Bronchial epithelial cell (primary cell): ENCODE data around the gene NPY4R. TPM values are rescaled to one million over a fixed set of nuclear protein-coding genes. Genes with fewer than 3 reads are reported as not detected.
"Not testable (repeated sequence)": the region's sequence is repeated elsewhere in the genome, so short reads cannot be mapped to it uniquely, and the experiment has no call there.

Experiments
- DNase-seq: peaks from one replicate; pipeline ENCODE4 v3.0.0-alpha.2; 2010; ENCODE audit warnings: low read depth
- FAIRE-seq: peaks from 2 replicates; lab custom pipeline; 2011; peaks lifted over from hg19 to GRCh38; lab: Jason Lieb, UNC
- H3K27me3 ChIP-seq: 2 replicates; pipeline ENCODE4 v1.5.1; 2011; ENCODE audit warnings: low read length; ENCODE audit not compliant: control insufficient read depth, insufficient read depth
- H3K36me3 ChIP-seq: 2 replicates; pipeline ENCODE4 v1.5.1; 2011; ENCODE audit warnings: low read length; ENCODE audit not compliant: control insufficient read depth, insufficient read depth
- H3K4me3 ChIP-seq: 2 replicates; pipeline ENCODE4 v1.5.1; 2011; ENCODE audit warnings: mild to moderate bottlenecking, low read depth, low read length, control low read depth
- total RNA-seq: library from RNA; depleted of rRNA; stranded (reverse); fragments of >200 nt; gene quantifications from 2 replicates; pipeline ENCODE4 v1.2.1, GENCODE V29; 2014
- TF ChIP-seq, protein P1 (sequence below): IDR thresholded peaks from 2 replicates; pipeline ENCODE4 v1.5.1; 2011; ENCODE audit warnings: mild to moderate bottlenecking, moderate library complexity, low read length, control low read depth, inconsistent platforms; ENCODE audit not compliant: insufficient read depth, severe bottlenecking

Gene NPY4R
- total RNA-seq, 1 donor from 2014 or later = not detected

DNA sequence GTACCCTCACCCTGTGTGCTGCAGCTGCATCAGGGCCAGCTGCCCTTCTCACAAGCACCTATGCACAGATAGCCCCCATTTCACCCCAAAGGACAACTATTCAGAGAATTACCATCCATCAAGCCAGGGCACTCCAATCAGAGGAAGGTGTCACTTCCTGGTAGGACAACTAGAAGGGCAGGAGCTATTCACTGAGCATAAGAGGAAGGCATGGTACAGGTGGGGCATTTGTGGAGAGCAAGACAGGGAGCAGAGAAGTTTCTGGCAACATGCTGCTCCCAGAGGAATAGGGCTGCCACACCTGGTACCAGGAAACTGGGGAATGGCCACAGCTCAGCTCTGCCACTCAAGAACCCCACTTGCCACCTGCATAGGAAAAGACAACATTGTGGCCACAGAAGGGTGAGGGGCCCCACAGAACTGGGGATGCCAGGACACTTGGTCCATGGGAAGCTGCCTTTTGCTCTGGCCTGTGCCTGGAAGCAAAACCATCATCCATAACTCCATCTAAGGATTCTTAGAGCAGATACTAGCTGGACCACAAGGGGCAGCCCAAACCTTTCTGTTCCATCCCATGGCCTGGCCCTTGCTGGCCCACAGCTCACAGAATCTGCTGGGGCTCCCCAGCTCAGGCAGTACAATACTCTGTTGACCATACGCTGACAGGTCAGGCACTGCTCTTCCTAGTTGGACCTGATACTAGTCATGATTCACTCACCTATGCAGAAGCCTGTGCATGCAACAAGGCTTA lies 25.8 kb upstream of the NPY4R start:
- not testable (repeated sequence) for DNase-seq, H3K27me3 ChIP-seq, H3K4me3 ChIP-seq, FAIRE-seq, H3K36me3 ChIP-seq

DNA sequence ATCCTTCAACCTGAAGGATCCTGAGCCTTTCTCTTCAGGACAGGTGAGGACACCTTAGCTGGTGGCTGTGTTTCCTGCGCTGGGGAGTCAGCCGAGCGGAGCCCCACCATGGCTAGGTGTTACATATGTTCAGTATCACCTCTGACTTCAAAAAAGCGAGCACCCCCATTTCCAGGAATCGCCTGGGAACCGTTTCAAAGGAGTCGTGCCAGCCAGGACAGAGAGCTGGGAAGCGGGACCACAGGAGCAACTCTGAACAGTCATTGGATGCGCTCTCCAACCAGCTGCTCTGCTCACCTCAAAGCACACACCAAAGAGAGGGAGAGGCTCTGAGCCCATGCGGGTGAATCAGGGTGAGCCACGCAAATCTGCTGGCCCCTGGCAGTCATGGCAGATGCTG lies 24.5 kb upstream of the NPY4R start:
- not testable (repeated sequence) for DNase-seq, H3K27me3 ChIP-seq, FAIRE-seq, H3K4me3 ChIP-seq, H3K36me3 ChIP-seq

DNA sequence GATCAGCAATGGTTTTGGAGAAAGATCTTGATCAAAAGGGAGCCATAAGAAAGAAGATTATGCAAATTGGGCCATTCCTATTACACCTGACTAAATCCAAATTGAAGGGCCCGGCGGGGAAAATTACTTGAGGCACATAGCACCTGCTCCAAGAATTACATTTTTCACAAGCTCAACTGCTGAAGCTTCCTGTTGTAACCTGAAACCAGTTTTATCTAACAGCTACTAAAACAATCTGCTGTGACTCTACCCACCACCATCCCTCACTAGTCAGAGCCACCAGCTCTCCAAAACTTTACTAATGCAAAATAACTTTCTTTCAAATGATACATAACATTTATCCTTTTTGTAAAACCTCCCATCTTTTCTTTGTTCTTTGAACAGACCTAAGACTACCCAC lies 20.7 kb upstream of the NPY4R start:
- DNase-seq, H3K4me3 ChIP-seq, H3K36me3 ChIP-seq, H3K27me3 ChIP-seq, FAIRE-seq: not testable (repeated sequence)

DNA sequence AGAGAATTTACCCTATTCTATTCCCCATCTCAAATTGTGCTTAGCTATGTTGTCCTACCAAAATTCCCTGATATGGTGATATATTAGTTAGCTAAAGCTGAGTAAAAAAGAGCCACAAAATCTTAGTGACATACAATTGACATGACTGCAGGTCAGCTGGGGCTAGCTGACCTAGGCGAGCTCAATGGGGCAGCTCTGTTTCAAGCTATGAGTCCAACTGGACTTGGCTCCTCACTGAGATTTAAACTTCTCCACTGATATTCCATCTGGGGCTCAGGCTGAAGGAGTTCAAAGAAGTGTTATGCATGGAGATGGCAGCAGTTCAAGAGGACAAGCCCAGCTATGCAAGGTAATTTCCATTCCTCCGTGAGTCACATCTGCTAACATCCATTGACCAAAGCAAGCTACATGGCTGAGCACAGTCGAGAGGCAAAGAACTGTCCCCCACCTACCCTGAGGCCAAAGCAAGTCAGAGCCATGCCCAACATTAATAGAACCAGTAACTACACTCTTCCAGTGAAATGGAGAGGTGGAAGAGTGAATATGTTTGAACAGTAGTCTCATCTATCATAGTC lies 9.1 kb upstream of the NPY4R start:
- not testable (repeated sequence) for H3K4me3 ChIP-seq, H3K36me3 ChIP-seq, DNase-seq, H3K27me3 ChIP-seq
- FAIRE-seq = peak; percentile 90

DNA sequence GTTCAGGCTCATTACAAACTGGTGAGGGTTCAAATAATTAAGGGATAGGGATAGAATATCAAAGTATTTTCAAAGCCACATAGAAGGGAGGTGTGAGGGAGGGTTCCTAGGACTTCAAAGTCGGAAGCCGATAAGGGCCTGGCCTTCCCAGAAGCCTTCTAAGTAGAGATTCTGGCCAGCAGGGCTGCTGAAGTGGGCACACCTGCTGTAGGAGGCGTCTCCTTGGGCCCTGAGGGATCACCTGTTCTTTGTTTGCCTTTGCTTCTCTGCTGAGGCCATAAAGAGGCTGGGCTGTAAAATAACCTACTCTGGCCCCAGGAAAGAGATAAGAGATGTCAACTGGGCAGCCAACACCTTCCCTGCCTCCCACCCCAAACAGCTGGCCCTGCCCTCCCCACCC lies 8.0 kb upstream of the NPY4R start:
- not testable (repeated sequence) for H3K4me3 ChIP-seq, DNase-seq, H3K27me3 ChIP-seq, FAIRE-seq, H3K36me3 ChIP-seq

DNA sequence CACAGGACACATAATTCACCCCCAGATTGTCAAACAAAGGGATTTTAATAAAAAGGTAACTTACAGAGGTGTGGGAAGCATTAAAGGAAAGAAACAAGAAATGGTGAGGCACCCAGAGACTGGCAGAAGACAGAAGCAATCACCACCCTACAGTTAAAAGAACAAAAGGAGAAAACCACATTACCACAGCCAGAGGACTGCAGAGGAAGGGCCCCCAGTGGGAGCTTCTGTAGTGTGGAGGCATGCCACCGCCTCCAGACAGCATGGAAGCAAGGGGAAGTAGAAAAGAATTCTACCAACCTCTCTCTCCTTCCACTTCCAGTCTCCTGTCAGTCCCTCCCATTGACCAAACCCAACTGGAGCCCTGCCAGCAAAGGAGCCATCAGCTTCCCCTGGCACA lies 4.4 kb upstream of the NPY4R start:
- H3K4me3 ChIP-seq, FAIRE-seq, DNase-seq, H3K27me3 ChIP-seq, H3K36me3 ChIP-seq: not testable (repeated sequence)

DNA sequence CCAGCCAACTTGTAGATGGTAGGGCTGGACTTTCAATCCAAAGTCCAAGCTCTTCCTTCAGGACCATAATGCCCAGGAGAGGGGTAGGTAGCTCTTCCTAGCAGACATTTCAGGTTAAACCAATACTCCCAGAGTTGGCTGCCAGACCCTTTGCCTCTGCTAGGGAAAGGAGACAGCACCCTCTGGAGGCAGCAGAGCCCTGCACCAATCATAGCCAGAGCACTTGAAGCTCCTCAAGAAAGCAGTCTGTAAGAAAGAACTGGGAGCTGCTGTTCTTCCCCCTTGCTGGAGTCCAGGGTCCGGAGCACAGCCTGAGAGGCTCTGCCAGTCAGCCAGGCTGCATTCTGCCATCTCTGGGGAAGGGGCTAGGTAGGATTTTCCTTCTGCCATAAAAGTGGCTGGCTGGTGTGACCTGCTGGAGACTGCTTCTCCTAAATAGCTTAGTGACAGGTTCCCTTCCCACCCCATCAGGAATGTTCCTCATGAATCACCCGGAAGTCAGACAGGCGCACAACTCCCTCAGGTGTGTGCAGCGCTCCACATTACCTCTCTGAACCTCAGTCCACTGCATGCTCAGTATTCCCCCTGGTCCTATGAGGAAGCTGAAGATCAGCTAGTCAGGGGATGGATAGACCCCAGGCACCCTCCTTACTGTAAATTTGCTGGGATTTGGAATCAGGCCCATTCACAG lies 2.5 kb upstream of the NPY4R start:
- not testable (repeated sequence) for H3K36me3 ChIP-seq, H3K27me3 ChIP-seq, DNase-seq, FAIRE-seq, H3K4me3 ChIP-seq
- TF ChIP-seq, protein P1, sequence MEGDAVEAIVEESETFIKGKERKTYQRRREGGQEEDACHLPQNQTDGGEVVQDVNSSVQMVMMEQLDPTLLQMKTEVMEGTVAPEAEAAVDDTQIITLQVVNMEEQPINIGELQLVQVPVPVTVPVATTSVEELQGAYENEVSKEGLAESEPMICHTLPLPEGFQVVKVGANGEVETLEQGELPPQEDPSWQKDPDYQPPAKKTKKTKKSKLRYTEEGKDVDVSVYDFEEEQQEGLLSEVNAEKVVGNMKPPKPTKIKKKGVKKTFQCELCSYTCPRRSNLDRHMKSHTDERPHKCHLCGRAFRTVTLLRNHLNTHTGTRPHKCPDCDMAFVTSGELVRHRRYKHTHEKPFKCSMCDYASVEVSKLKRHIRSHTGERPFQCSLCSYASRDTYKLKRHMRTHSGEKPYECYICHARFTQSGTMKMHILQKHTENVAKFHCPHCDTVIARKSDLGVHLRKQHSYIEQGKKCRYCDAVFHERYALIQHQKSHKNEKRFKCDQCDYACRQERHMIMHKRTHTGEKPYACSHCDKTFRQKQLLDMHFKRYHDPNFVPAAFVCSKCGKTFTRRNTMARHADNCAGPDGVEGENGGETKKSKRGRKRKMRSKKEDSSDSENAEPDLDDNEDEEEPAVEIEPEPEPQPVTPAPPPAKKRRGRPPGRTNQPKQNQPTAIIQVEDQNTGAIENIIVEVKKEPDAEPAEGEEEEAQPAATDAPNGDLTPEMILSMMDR = peak; percentile 12

DNA sequence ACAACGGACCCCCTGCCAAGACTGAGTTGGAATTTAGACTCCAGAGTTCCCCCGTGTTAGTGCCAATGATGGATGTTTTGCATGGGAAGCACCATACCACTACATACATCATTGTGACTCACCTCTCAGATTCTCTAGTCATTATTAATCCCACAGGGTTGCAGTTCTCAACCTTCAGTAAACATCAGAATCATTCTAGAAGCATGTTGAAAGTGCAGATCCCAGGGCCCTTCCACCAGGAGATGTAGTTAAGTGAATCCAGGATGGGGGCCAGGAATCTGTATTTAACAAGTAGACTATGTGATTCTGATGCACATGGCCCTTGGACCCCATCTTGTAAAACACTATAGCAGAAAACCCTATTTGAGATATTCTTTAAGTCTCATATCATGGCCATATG lies 2.1 kb downstream of the NPY4R start:
- not testable (repeated sequence) for FAIRE-seq, H3K36me3 ChIP-seq, H3K4me3 ChIP-seq, H3K27me3 ChIP-seq
- peak; percentile 50 for DNase-seq

DNA sequence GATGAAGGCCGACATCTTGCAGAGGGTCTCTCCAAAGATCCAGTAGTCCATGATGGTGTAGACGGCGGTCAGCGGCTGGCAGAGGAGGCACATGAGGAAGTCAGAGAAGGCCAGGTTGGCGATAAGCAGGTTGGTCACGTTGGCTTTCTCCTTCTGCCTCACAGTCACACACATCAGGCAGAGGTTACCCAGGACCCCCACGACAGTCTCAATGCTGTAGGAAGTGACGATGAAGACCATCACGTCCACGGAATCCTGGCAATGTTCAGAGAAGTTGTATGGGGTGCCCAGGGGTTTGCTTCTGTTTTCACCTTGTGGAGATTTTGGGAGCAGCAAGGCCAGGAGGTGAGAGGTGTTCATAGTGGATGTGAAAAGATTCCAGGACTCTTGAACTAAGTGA lies 3.5 kb downstream of the NPY4R start:
- not testable (repeated sequence) for H3K27me3 ChIP-seq, DNase-seq, H3K4me3 ChIP-seq, H3K36me3 ChIP-seq
- peak; percentile 86 for FAIRE-seq

DNA sequence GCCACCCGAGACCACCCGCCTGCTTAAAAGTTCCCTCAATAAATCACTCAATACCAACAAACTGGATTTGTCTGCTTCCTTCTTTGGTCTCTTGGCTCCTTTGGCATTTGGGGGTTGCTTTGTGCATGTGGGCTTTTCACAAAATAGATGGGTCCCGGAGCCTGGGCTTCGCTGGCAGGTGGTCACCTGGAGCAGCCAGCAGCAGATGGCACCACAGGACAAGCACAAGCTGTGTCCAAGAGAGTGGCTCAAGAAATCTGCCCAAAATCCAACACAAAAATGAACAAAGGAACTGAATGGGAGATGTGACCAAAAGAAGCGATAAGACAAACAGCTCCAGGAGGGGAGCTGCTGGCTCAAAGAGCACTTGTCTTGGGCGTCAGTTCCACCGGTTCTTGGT lies 6.2 kb downstream of the NPY4R start:
- not testable (repeated sequence) for H3K27me3 ChIP-seq, H3K4me3 ChIP-seq, H3K36me3 ChIP-seq, DNase-seq, FAIRE-seq

DNA sequence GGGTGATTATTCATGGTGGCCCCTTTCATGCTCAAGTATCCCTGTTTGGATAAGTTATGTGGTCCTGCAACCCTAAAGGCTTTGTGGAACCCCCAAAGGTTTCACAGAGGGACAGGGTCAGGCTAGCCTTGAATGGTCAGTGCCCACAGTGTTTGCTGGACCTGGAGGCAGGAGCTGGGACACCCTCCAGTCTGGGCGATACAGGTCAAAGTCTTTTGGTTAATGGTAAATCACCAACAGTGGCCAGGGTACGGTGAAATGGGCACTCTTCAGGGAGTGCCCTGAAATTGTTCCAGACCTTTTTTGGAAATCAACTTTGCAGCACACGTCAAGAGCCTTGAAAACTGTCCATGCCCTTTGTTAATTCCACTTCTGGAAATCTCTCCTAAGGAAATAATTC lies 8.7 kb downstream of the NPY4R start:
- FAIRE-seq, H3K27me3 ChIP-seq, H3K4me3 ChIP-seq, DNase-seq, H3K36me3 ChIP-seq: not testable (repeated sequence)

DNA sequence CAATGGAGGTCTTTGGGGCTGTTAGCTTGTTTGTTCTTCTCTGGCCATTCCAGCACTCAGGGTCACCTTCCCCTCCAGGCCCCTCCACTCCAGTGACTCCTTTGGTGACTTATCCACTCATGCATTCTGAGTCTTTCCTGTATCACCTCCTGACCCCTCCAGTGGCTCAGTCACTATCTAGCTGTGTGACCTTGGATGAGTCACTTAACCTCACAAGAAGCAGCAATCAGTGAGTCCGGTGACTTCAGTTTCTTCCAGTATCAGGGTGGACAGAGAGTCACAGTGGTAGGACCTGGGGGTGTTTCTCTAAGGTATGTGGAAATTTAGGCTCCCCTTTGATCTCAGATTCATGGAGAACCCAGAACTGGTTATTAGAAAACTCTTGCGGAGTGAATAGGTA lies 9.8 kb downstream of the NPY4R start:
- not testable (repeated sequence) for H3K36me3 ChIP-seq, H3K27me3 ChIP-seq, H3K4me3 ChIP-seq, DNase-seq
- peak; percentile 7 for FAIRE-seq

DNA sequence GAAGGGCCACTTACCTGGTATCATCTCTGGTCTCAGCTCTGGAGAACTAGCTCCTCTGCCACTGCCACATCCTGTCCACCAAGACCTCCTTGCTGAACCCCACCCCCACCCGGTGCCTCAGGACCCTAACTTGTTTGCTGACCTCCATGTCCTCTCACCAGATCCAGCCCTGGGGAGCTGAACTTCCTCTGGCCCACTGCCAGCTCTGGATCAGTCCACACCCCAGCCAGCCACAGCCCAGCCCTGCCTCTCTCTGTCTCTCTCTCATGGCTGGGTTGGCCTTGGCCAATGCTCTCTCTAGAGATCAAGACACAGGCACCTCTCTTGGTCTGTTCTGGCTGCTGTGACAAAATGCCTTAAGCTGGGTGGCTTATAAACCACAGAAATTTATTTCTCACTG lies 14.4 kb downstream of the NPY4R start:
- not testable (repeated sequence) for H3K36me3 ChIP-seq

More for the DNA sequence above, 14.4 kb downstream of the NPY4R start:
- not testable (repeated sequence) for DNase-seq, FAIRE-seq, H3K4me3 ChIP-seq, H3K27me3 ChIP-seq
